ENCODE data around the gene MT3. TPM values are rescaled to one million over a fixed set of nuclear protein-coding genes. Genes with fewer than 3 reads are reported as not detected.
A peak's percentile ranks its signal among the peaks of the same experiment; 100 is the strongest.
"Not testable (repeated sequence)": the region's sequence is repeated elsewhere in the genome, so short reads cannot be mapped to it uniquely, and the experiment has no call there.

Gene MT3
- polyA plus RNA-seq, 1 donor = 8.7 TPM

- no peak for DNase-seq
Measured at GRCh38 chr16:56610017-56610608, 20.8 kb downstream of the MT3 start.

- no peak for DNase-seq
Measured at GRCh38 chr16:56610609-56611111, 21.3 kb downstream of the MT3 start.

GRCh38 chr16:56611281-56611833 lies 22.0 kb downstream of the MT3 start:
- no peak for DNase-seq

- DNase-seq = no peak
Measured at GRCh38 chr16:56613706-56614105, 24.4 kb downstream of the MT3 start.

GRCh38 chr16:56614549-56614991 lies 25.2 kb downstream of the MT3 start:
- no peak for DNase-seq

GRCh38 chr16:56615353-56615752 lies 26.0 kb downstream of the MT3 start:
- no peak for DNase-seq

GRCh38 chr16:56616608-56617211 lies 27.4 kb downstream of the MT3 start:
- DNase-seq = no peak

GRCh38 chr16:56617212-56618085 lies 28.1 kb downstream of the MT3 start:
- peak; percentile 69 for DNase-seq

GRCh38 chr16:56618138-56618537 lies 28.8 kb downstream of the MT3 start:
- DNase-seq = no peak

GRCh38 chr16:56620339-56620897 lies 31.1 kb downstream of the MT3 start:
- no peak for DNase-seq

- not testable (repeated sequence) for DNase-seq
Measured at GRCh38 chr16:56621665-56622445, 32.5 kb downstream of the MT3 start.

GRCh38 chr16:56623184-56623583 lies 33.9 kb downstream of the MT3 start:
- DNase-seq = not testable (repeated sequence)

GRCh38 chr16:56623637-56624036 lies 34.3 kb downstream of the MT3 start:
- DNase-seq = no peak

GRCh38 chr16:56625140-56625942 lies 36.0 kb downstream of the MT3 start, which contains the start of gene MT1E:
Gene MT1E, plus strand, starts transcription at chr16:56625781. Its CDS starts 71 bp downstream, at chr16:56625852.
- DNase-seq = peak; percentile 72

GRCh38 chr16:56625943-56626654 lies 36.8 kb downstream of the MT3 start:
- peak; percentile 55 for DNase-seq

GRCh38 chr16:56626685-56627084 lies 37.4 kb downstream of the MT3 start:
- DNase-seq = no peak

- DNase-seq = no peak
Measured at GRCh38 chr16:56628486-56629350, 39.4 kb downstream of the MT3 start.

GRCh38 chr16:56629531-56629930 lies 40.2 kb downstream of the MT3 start:
- DNase-seq = no peak

- no peak for DNase-seq
Measured at GRCh38 chr16:56630134-56630533, 40.8 kb downstream of the MT3 start.

Data from hindlimb muscle (tissue), 1 donor.